Gastroesophageal sphincter (tissue), 3 donors: ENCODE measurements around the gene RPL27A.

Experiments used
- CTCF ChIP-seq, 4 experiments: fragments of 200-600 bp in 2 of 4; fragments of 450-650 bp in 2 of 4; sonication (generic) in 1 of 4; IDR thresholded peaks; one replicate each; pipeline ENCODE4 v1.5.1; 2017 to 2019; ENCODE audit warnings: antibody characterized with exemption in 4 of 4, mild to moderate bottlenecking in 2 of 4, moderate library complexity in 2 of 4
- POLR2A ChIP-seq, 2 donors: fragments of 450-650 bp; IDR thresholded peaks; one replicate each; pipeline ENCODE4 v1.6.1; 2017; ENCODE audit warnings: antibody characterized with exemption in 2 of 2, mild to moderate bottlenecking in 2 of 2, moderate library complexity in 1 of 2
- POLR2AphosphoS5 ChIP-seq: sonication (generic); formaldehyde crosslinking; IDR thresholded peaks from one replicate; pipeline ENCODE4 v1.6.1; 2017; ENCODE audit warnings: antibody characterized with exemption

- TF ChIP-seq CTCF (IDR thresholded peaks at IDR 0.05) = no peak
- no peak for TF ChIP-seq POLR2A (IDR thresholded peaks at IDR 0.05)
- TF ChIP-seq POLR2AphosphoS5 = no peak
These were observed 2.2 kb downstream of the RPL27A start for GRCh38 chr11:8684600-8685290.
